22Rv1 (cell line): Measurements from ENCODE around the gene TRIM71.

Source experiments
- H3K27ac ChIP-seq: fragments of 450-650 bp; 2 replicates; pipeline ENCODE4 v1.5.1; 2017
- ZFX ChIP-seq: fragments of 450-650 bp; IDR thresholded peaks from 2 replicates; pipeline ENCODE4 v1.6.1; 2017; ENCODE audit warnings: antibody characterized with exemption, borderline replicate concordance
- TF ChIP-seq, protein P1 (sequence below): fragments of 450-650 bp; IDR thresholded peaks from 2 replicates; pipeline ENCODE4 v1.5.1; 2017; ENCODE audit warnings: mild to moderate bottlenecking

TRIM71 gene

DNA sequence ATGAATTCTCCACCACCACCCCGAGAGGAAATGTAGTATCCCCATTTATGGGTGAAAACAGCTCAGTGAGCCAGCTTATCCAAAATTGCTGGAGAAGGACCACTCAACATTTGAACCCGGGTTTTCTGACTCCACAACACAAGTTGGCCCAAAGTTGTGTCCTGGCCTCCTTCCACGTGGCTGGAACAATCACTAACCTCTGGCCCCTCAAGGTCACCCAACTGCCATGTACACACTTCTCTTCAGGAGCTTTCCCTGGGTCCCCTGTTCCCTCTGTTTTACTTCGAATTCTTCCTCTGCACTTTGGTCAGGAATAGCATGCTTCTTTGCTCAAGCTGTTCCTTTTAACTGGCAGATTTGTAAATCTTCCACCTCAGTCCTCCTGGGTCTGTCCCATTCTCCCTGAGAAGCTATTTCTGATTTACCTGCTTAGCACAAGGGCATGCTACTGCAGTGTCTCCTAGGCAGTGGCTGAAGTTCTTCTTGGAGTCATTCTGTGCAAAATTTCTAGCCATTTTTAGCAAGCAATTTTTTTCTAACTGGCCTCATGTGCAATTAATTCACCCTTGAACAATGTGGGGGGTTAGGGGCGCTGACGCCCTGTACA, 39.2 kb downstream of the TRIM71 start:
- TF ChIP-seq, protein P1, sequence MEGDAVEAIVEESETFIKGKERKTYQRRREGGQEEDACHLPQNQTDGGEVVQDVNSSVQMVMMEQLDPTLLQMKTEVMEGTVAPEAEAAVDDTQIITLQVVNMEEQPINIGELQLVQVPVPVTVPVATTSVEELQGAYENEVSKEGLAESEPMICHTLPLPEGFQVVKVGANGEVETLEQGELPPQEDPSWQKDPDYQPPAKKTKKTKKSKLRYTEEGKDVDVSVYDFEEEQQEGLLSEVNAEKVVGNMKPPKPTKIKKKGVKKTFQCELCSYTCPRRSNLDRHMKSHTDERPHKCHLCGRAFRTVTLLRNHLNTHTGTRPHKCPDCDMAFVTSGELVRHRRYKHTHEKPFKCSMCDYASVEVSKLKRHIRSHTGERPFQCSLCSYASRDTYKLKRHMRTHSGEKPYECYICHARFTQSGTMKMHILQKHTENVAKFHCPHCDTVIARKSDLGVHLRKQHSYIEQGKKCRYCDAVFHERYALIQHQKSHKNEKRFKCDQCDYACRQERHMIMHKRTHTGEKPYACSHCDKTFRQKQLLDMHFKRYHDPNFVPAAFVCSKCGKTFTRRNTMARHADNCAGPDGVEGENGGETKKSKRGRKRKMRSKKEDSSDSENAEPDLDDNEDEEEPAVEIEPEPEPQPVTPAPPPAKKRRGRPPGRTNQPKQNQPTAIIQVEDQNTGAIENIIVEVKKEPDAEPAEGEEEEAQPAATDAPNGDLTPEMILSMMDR: no peak
- TF ChIP-seq ZFX: no peak

DNA sequence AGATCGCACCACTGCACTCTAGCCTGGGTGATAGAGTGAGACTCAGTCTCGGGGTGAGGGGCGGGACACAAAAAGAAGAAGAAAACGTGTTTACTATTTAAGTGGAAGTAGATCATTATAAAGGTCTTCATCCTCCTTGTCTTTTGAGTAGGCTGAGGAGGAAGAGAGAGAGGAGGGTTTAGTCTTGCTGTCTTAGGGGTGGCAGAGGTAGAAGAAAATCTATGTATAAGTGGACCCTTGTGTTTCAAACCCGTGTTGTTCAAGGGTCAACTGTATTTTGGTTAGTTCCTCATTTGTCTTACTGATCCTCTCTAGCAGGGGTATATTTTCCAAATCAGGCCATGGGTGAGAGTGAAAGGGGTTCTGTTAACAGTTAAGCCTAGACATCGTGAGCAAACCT, 40.1 kb downstream of the TRIM71 start:
- no peak overlapping the region for H3K27ac ChIP-seq
- TF ChIP-seq, protein P1: no peak
- no peak for TF ChIP-seq ZFX

More for the DNA sequence above, 39.2 kb downstream of the TRIM71 start:
- H3K27ac ChIP-seq: no peak overlapping the region

- no peak overlapping the region for H3K27ac ChIP-seq
- TF ChIP-seq, protein P1: no peak
- no peak for TF ChIP-seq ZFX
Measured at GRCh38 chr3:32859604-32860237, 41.9 kb downstream of the TRIM71 start.

GRCh38 chr3:32860499-32860898, 42.7 kb downstream of the TRIM71 start:
- H3K27ac ChIP-seq: no peak overlapping the region
- TF ChIP-seq ZFX: no peak
- TF ChIP-seq, protein P1: no peak

GRCh38 chr3:32861681-32862080, 43.9 kb downstream of the TRIM71 start:
- TF ChIP-seq, protein P1: no peak
- no peak for TF ChIP-seq ZFX
- H3K27ac ChIP-seq: no peak overlapping the region

- H3K27ac ChIP-seq: no peak overlapping the region
- no peak for TF ChIP-seq ZFX
- TF ChIP-seq, protein P1: no peak
Measured at GRCh38 chr3:32862247-32862935, 44.6 kb downstream of the TRIM71 start.
